HEK293T (cell line): Measurements from ENCODE around the gene CHST3.

Source experiments
- BHLHE40 ChIP-seq: fragments of 450-650 bp; IDR thresholded peaks from 2 replicates; pipeline ENCODE4 v1.6.1; 2016; ENCODE audit warnings: mild to moderate bottlenecking, moderate library complexity, borderline replicate concordance
- CTBP1 ChIP-seq: fragments of 450-650 bp; IDR thresholded peaks from 2 replicates; pipeline ENCODE4 v1.6.1; 2016; ENCODE audit warnings: borderline replicate concordance
- ELF4 ChIP-seq: fragments of 450-650 bp; IDR thresholded peaks from 2 replicates; pipeline ENCODE4 v1.6.1; 2017; ENCODE audit warnings: antibody characterized with exemption
- FOXA1 ChIP-seq: fragments of 450-650 bp; IDR thresholded peaks from 2 replicates; pipeline ENCODE4 v1.6.1; 2016; ENCODE audit warnings: mild to moderate bottlenecking
- FOXM1 ChIP-seq: fragments of 450-650 bp; IDR thresholded peaks from 2 replicates; pipeline ENCODE4 v1.6.1; 2017; ENCODE audit warnings: mild to moderate bottlenecking, borderline replicate concordance
- HDGF ChIP-seq: fragments of 450-650 bp; IDR thresholded peaks from 2 replicates; pipeline ENCODE4 v1.6.1; 2017; ENCODE audit warnings: antibody characterized with exemption, borderline replicate concordance
- L3MBTL2 ChIP-seq: fragments of 450-650 bp; conservative IDR thresholded peaks from 2 replicates; pipeline ENCODE4 v1.6.1; 2016; ENCODE audit warnings: mild to moderate bottlenecking
- NFRKB ChIP-seq: fragments of 450-650 bp; IDR thresholded peaks from 2 replicates; pipeline ENCODE4 v1.6.1; 2016; ENCODE audit warnings: mild to moderate bottlenecking, moderate library complexity
- SP1 ChIP-seq: fragments of 450-650 bp; IDR thresholded peaks from 2 replicates; pipeline ENCODE4 v1.6.1; 2017

DNA sequence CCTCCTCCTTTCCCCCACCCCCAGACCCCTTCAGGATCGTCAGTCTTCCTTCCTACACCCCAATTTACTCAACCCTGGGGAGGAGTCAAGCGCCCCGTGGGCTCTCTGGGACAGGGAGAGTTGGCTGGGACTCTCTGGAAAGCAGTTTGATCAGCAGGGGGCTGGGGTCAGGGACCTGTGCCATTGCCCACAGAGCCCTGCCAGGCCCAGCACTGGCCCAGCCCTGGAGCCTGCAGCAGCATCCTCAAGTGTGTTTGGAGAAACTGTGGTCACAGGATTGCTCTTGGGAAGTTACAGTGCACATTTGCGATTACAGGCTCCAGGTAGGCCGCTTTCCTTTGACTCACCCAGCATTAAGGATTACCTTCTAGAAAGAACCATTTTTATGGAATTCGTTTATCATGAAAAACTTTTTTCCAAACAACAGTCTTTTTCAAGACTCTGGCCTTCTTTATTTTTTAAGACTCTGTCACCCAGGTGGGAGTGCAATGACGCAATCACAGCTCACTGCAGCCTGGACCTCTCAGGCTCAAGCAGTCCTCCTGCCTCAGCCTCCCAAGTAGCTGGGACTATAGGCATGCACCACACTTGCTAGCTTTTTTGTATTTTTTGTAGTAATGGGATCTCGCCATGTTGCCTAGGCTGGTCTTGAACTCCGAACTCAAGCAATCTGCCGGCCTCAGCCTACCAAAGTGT lies 50.7 kb downstream of the CHST3 start:
- no peak for TF ChIP-seq L3MBTL2
- no peak for TF ChIP-seq ELF4
- no peak for TF ChIP-seq NFRKB
- TF ChIP-seq HDGF: no peak
- no peak for TF ChIP-seq BHLHE40
- TF ChIP-seq CTBP1: no peak
- TF ChIP-seq SP1: no peak
- TF ChIP-seq FOXA1: no peak
- TF ChIP-seq FOXM1: no peak
